Left lung (tissue), 10 donors: ENCODE measurements around the gene TAF4B. TPM values are rescaled to one million over a fixed set of nuclear protein-coding genes. Genes with fewer than 3 reads are reported as not detected.
A peak's percentile ranks its signal among the peaks of the same experiment; 100 is the strongest.

Experiments used
- ATAC-seq: fragments of 200-7000 bp; cut with Tn5 transposase; one replicate; pipeline ENCODE4 v1.9.1; 2020; ENCODE audit warnings: moderate library complexity
- DNase-seq, 4 donors: peaks; one replicate each; pipeline ENCODE4 v3.0.0-alpha.2; 2013 to 2020
- H3K27ac ChIP-seq, 2 donors: fragments of 200-600 bp; sonication (generic) in 1 of 2; one replicate each; pipeline versions ENCODE4 v1.5.0 to v1.8.0; 2020 to 2021
- H3K27me3 ChIP-seq, 2 donors: fragments of 200-600 bp; sonication (generic) in 1 of 2; one replicate each; pipeline versions ENCODE4 v1.5.0 to v1.8.0; 2020 to 2021
- H3K36me3 ChIP-seq, 2 donors: fragments of 200-600 bp; sonication (generic) in 1 of 2; one replicate each; pipeline versions ENCODE4 v1.5.0 to v1.8.0; 2020 to 2021
- H3K4me1 ChIP-seq, 2 donors: fragments of 200-600 bp; one replicate each; pipeline ENCODE4 v1.8.0; 2021
- H3K4me3 ChIP-seq, 2 donors: fragments of 200-600 bp; sonication (generic) in 1 of 2; one replicate each; pipeline versions ENCODE4 v1.5.0 to v1.8.0; 2020 to 2021; ENCODE audit warnings: mild to moderate bottlenecking in 1 of 2
- H3K9me3 ChIP-seq, 2 donors: fragments of 200-600 bp; sonication (generic) in 1 of 2; one replicate each; pipeline versions ENCODE4 v1.5.0 to v1.8.0; 2020 to 2021
- CTCF ChIP-seq, 2 donors: fragments of 200-600 bp; sonication (generic) in 1 of 2; IDR thresholded peaks; one replicate each; pipeline versions ENCODE4 v1.5.0 to v1.8.0; 2021; ENCODE audit warnings: antibody characterized with exemption in 2 of 2
- intact Hi-C, 2 donors: fragments of 100-400 bp; cut with DNase I; formaldehyde crosslinking; loops; one replicate each; pipeline versions ENCODE4 v1.11.2 to v1.14.2; 2022
- polyA plus RNA-seq, 6 donors: library from polyadenylated mRNA; unstranded; fragments of 120-200 nt; gene quantifications; one replicate each; pipeline ENCODE4 v1.2.1, GENCODE V29; 2013; ENCODE audit not compliant: insufficient read length in 6 of 6
- total RNA-seq, 2 donors: library from RNA; stranded (reverse); fragmentation: NEBNext Ultra II Directional; extraction: Animal tissue kit (Norgen Biotek cat#: 25700); gene quantifications; one replicate each; pipeline ENCODE4 v1.2.1, GENCODE V29; 2021
- donor health status: DM: no; HTN: yes; CAD: no.
- donor health status: DM: no; HTN: no; CAD: no.

Gene TAF4B
- total and polyA plus RNA-seq, 8 donors = 2.2 to 4.7 (median 4.0) TPM

- no peaks in the 10 kb centered on the region for H3K4me1 ChIP-seq
- no peak overlapping the region for H3K27ac ChIP-seq
- DNase-seq (no peak), ATAC-seq (peak; percentile 13)
- H3K4me3 ChIP-seq = no peak overlapping the region
- H3K36me3 ChIP-seq = no peaks in the 10 kb centered on the region
- intact Hi-C loops = no loop called here
- H3K27me3 ChIP-seq = no peaks in the 10 kb centered on the region
- no peaks in the 10 kb centered on the region for H3K9me3 ChIP-seq
- no peak for TF ChIP-seq CTCF (IDR thresholded peaks at IDR 0.05)
Measured at GRCh38 chr18:26425148-26425531, 198.9 kb downstream of the TAF4B start.

- no peaks in the 10 kb centered on the region for H3K27me3 ChIP-seq
- no peak overlapping the region for H3K4me3 ChIP-seq
- H3K4me1 ChIP-seq = no peaks in the 10 kb centered on the region
- intact Hi-C loops = no loop called here
- DNase-seq = peak in 1 of 4 donors; percentile 24
- no peak overlapping the region for H3K27ac ChIP-seq
- no peak for TF ChIP-seq CTCF (IDR thresholded peaks at IDR 0.05)
- no peaks in the 10 kb centered on the region for H3K9me3 ChIP-seq
- peak; percentile 83 for ATAC-seq
- H3K36me3 ChIP-seq = no peaks in the 10 kb centered on the region
Measured at GRCh38 chr18:26429535-26430226, 203.4 kb downstream of the TAF4B start.

- TF ChIP-seq CTCF (IDR thresholded peaks at IDR 0.05) = no peak
- H3K4me1 ChIP-seq = no peaks in the 10 kb centered on the region
- H3K4me3 ChIP-seq = no peak overlapping the region
- DNase-seq (no peak), ATAC-seq (no peak)
- H3K36me3 ChIP-seq = no peaks in the 10 kb centered on the region
- intact Hi-C loops = no loop called here
- no peaks in the 10 kb centered on the region for H3K9me3 ChIP-seq
- H3K27me3 ChIP-seq = peaks cover 0 to 8% of the 10 kb centered on the region in 2 donors
- H3K27ac ChIP-seq = no peak overlapping the region
Measured at GRCh38 chr18:26432651-26433424, 206.6 kb downstream of the TAF4B start.

- no peak overlapping the region for H3K4me3 ChIP-seq
- DNase-seq = no peak
- no peak overlapping the region for H3K27ac ChIP-seq
- H3K9me3 ChIP-seq = no peaks in the 10 kb centered on the region
- no peaks in the 10 kb centered on the region for H3K36me3 ChIP-seq
- no peaks in the 10 kb centered on the region for H3K4me1 ChIP-seq
- intact Hi-C loops = no loop called here
- H3K27me3 ChIP-seq = peaks cover 0 to 8% of the 10 kb centered on the region in 2 donors
- TF ChIP-seq CTCF (IDR thresholded peaks at IDR 0.05) = no peak
- no peak for ATAC-seq
Measured at GRCh38 chr18:26434887-26435286, 208.6 kb downstream of the TAF4B start.

- no peak overlapping the region for H3K27ac ChIP-seq
- no peak for DNase-seq
- no peak overlapping the region for H3K4me3 ChIP-seq
- no peak for TF ChIP-seq CTCF (IDR thresholded peaks at IDR 0.05)
- peaks cover 0 to 8% of the 10 kb centered on the region in 2 donors for H3K27me3 ChIP-seq
- ATAC-seq = no peak
- no peaks in the 10 kb centered on the region for H3K36me3 ChIP-seq
- H3K9me3 ChIP-seq = no peaks in the 10 kb centered on the region
- intact Hi-C loops = no loop called here
- no peaks in the 10 kb centered on the region for H3K4me1 ChIP-seq
Measured at GRCh38 chr18:26435415-26436095, 209.3 kb downstream of the TAF4B start.
